Astrocyte of the spinal cord (primary cell): ENCODE results near the gene LCN12.
A peak's percentile ranks its signal among the peaks of the same experiment; 100 is the strongest.

Experiments used
- DNase-seq: peaks from one replicate; pipeline ENCODE4 v3.0.0; 2011; ENCODE audit warnings: low read depth, low spot score
- H3K4me3 ChIP-seq: 2 replicates; pipeline ENCODE4 v1.5.1; 2011; ENCODE audit warnings: low read depth, mild to moderate bottlenecking, low read length, moderate library complexity
- CTCF ChIP-seq: IDR thresholded peaks from 2 replicates; pipeline ENCODE4 v1.5.1; 2012; ENCODE audit warnings: low read depth, mild to moderate bottlenecking, low read length, inconsistent platforms
- in situ Hi-C: cut with HindIII; loops from 2 replicates; pipeline ENCODE4 v1.10.0; 2017; ENCODE audit warnings: low sequenced_read_pairs

Gene LCN12

GRCh38 chr9:136995362-136995761, 43.3 kb downstream of the LCN12 start:
- no peak for DNase-seq

GRCh38 chr9:136995772-136996311, 43.8 kb downstream of the LCN12 start:
- H3K4me3 ChIP-seq: peak overlapping the region; percentile 13
- TF ChIP-seq CTCF: no peak
- peak; percentile 32 for DNase-seq
- in situ Hi-C loops: no loop called here

More at GRCh38 chr9:136995362-136995761, 43.3 kb downstream of the LCN12 start:
- no peak overlapping the region for H3K4me3 ChIP-seq
- TF ChIP-seq CTCF: no peak
- in situ Hi-C loops: no loop called here

- in situ Hi-C loops: no loop called here
- no peak for TF ChIP-seq CTCF
- peak within 1 kb of the TSS; percentile 13 for H3K4me3 ChIP-seq
- no peak for DNase-seq
Observed at GRCh38 chr9:136996361-136997292, 44.6 kb downstream of the LCN12 start, which contains the start of gene CLIC3. Gene CLIC3, minus strand, starts transcription at chr9:136996568. Its CDS starts 25 bp downstream, at chr9:136996543.

GRCh38 chr9:136997371-136997770, 45.3 kb downstream of the LCN12 start:
- no peak overlapping the region for H3K4me3 ChIP-seq
- in situ Hi-C loops: no loop called here
- DNase-seq: no peak
- TF ChIP-seq CTCF: no peak

- in situ Hi-C loops: no loop called here
- DNase-seq: peak; percentile 77
- no peak overlapping the region for H3K4me3 ChIP-seq
- peak; percentile 48 for TF ChIP-seq CTCF
Observed at GRCh38 chr9:136997830-136998234, 45.8 kb downstream of the LCN12 start.

- no peak overlapping the region for H3K4me3 ChIP-seq
- DNase-seq: peak; percentile 53
- no peak for TF ChIP-seq CTCF
- in situ Hi-C loops: no loop called here
Observed at GRCh38 chr9:137000177-137000930, 48.3 kb downstream of the LCN12 start.
